NT2/D1 (cell line): ENCODE results near the gene PRR18.

Experiments
- SUZ12 ChIP-seq: IDR thresholded peaks from 2 replicates; pipeline ENCODE4 v1.6.1; 2011; ENCODE audit not compliant: insufficient read length, insufficient read depth; ENCODE audit errors: extremely low read depth
- YY1 ChIP-seq: IDR thresholded peaks from 2 replicates; pipeline ENCODE4 v1.6.1; 2011; ENCODE audit not compliant: insufficient read length, insufficient read depth
- ZNF274 ChIP-seq: IDR thresholded peaks from 2 replicates; pipeline ENCODE4 v1.6.1; 2011; ENCODE audit warnings: mild to moderate bottlenecking, low read depth, low read length

DNA sequence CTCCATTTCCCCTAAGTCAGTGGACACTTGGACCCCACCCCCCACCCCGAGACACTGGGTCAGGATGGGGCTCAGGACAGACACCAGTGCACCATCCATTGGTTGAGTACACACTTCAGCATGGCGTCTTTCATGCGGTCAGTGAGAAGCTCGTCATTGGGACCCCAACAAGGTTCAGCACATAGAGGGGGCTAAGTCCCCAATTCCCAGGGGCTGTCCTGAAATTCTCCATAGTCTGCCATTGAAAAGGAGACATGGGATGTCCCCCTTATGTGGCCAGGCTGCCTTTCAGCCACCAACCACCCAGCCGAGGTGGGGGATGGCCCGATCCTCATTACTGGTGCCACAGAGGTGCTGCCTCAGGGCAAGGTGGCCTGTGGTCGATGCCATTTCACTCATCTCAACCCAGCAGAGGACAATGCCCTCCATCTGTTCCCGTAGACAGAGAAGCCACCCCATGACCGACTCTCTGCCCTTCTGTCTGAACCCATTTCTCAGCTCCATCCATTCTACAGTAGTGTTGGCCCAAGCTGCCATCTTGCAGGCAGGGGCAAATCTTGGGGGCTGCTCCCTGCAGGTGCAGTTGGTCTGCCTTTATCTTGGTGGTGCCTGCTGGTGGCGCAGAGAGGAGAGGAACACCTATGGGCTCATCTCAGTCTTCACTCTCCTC is 37.4 kb downstream of the PRR18 start:
- TF ChIP-seq SUZ12 (no peak), YY1 (no peak), ZNF274 (no peak)
